MM.1S (cell line): ENCODE measurements around the gene IQSEC1.
"Not testable (repeated sequence)": the region's sequence is repeated elsewhere in the genome, so short reads cannot be mapped to it uniquely, and the experiment has no call there.

Experiments used
- DNase-seq: peaks from one replicate; pipeline ENCODE4 v3.0.0-alpha.2; 2015
- H2AFZ ChIP-seq: fragments of 300-600 bp; sonication (generic); 2 replicates; pipeline ENCODE4 v1.6.0; 2016; ENCODE audit warnings: antibody characterized with exemption, low read length
- H3F3A ChIP-seq: fragments of 300-600 bp; sonication (generic); 2 replicates; pipeline ENCODE4 v1.6.1; 2016; ENCODE audit warnings: mild to moderate bottlenecking, antibody characterized with exemption, low read length, moderate library complexity, mixed read lengths; ENCODE audit not compliant: insufficient read depth
- H3K27ac ChIP-seq: fragments of 300-600 bp; sonication (generic); 2 replicates; pipeline ENCODE4 v1.5.1; 2016; ENCODE audit warnings: mild to moderate bottlenecking, low read length
- H3K27me3 ChIP-seq: fragments of 300-600 bp; sonication (generic); replicated peaks from 2 replicates; pipeline ENCODE4 v1.6.0; 2016; ENCODE audit warnings: low read length; ENCODE audit not compliant: insufficient read depth
- H3K36me3 ChIP-seq: fragments of 300-600 bp; sonication (generic); replicated peaks from 2 replicates; pipeline ENCODE4 v1.6.1; 2016; ENCODE audit warnings: mild to moderate bottlenecking, low read length, mixed read lengths; ENCODE audit not compliant: insufficient read depth
- H3K4me1 ChIP-seq: fragments of 300-600 bp; sonication (generic); 2 replicates; pipeline ENCODE4 v1.6.1; 2016; ENCODE audit warnings: low read length, mixed read lengths
- H3K4me2 ChIP-seq: fragments of 300-600 bp; sonication (generic); 2 replicates; pipeline ENCODE4 v1.6.0; 2016; ENCODE audit warnings: low read depth, low read length
- H3K4me3 ChIP-seq: fragments of 300-600 bp; sonication (generic); 2 replicates; pipeline ENCODE4 v1.5.1; 2016; ENCODE audit warnings: low read length, mixed read lengths
- H3K79me2 ChIP-seq: fragments of 300-600 bp; sonication (generic); 2 replicates; pipeline ENCODE4 v1.6.1; 2016; ENCODE audit warnings: mixed run types, low read length, mixed read lengths
- H3K9ac ChIP-seq: fragments of 300-600 bp; sonication (generic); 2 replicates; pipeline ENCODE4 v1.6.1; 2016; ENCODE audit warnings: low read length, mixed read lengths
- H3K9me2 ChIP-seq: fragments of 300-600 bp; sonication (generic); replicated peaks from 2 replicates; pipeline ENCODE4 v1.6.1; 2016; ENCODE audit warnings: mild to moderate bottlenecking, low read length, mixed read lengths; ENCODE audit not compliant: insufficient read depth
- H3K9me3 ChIP-seq: fragments of 300-600 bp; sonication (generic); replicated peaks from 2 replicates; pipeline ENCODE4 v1.6.1; 2016; ENCODE audit warnings: mild to moderate bottlenecking, low read length, mixed read lengths; ENCODE audit not compliant: insufficient read depth
- H4K20me1 ChIP-seq: fragments of 300-600 bp; sonication (generic); 2 replicates; pipeline ENCODE4 v1.6.1; 2016; ENCODE audit warnings: mild to moderate bottlenecking, low read length, moderate library complexity, mixed read lengths; ENCODE audit not compliant: insufficient read depth
- CTCF ChIP-seq: fragments of 300-600 bp; sonication (generic); IDR thresholded peaks from 2 replicates; pipeline ENCODE4 v1.5.1; 2016; ENCODE audit warnings: antibody characterized with exemption, low read length, mixed read lengths
- EZH2 ChIP-seq: fragments of 300-600 bp; sonication (generic); optimal IDR thresholded peaks from 2 replicates; pipeline ENCODE3; 2017; ENCODE audit warnings: low read depth, mild to moderate bottlenecking, antibody characterized with exemption, low read length, mixed read lengths
- EZH2phosphoT487 ChIP-seq: fragments of 300-600 bp; sonication (generic); IDR thresholded peaks from 2 replicates; pipeline ENCODE4 v1.6.1; 2018; ENCODE audit warnings: antibody characterized with exemption, low read length

The IQSEC1 gene

GRCh38 chr3:12884790-12885582 is 188.2 kb downstream of the IQSEC1 start:
- no peaks in the 10 kb centered on the region for H3K9me3 ChIP-seq
- H3K36me3 ChIP-seq = no peaks in the 10 kb centered on the region
- H3K4me2 ChIP-seq = no peak overlapping the region
- no peak for TF ChIP-seq EZH2phosphoT487
- TF ChIP-seq EZH2 = no peak
- TF ChIP-seq CTCF = no peak
- peaks cover 97% of the 10 kb centered on the region for H3K27me3 ChIP-seq
- H4K20me1 ChIP-seq = 0 out of 2 replicates have a peak, but pooled peaks cover 7% of the 10 kb centered on the region
- H3K9me2 ChIP-seq = no peaks in the 10 kb centered on the region
- peaks cover 9% of the 10 kb centered on the region; the same call in 1 of the 2 replicates for H3K4me1 ChIP-seq
- DNase-seq = no peak
- no peak overlapping the region for H3K4me3 ChIP-seq
- H3F3A ChIP-seq = no peaks in the 10 kb centered on the region
- no peaks in the 10 kb centered on the region for H3K79me2 ChIP-seq
- no peak overlapping the region for H2AFZ ChIP-seq
- no peak overlapping the region for H3K27ac ChIP-seq
- H3K9ac ChIP-seq = no peak overlapping the region

GRCh38 chr3:12884186-12884680 is 189.0 kb downstream of the IQSEC1 start:
- H3K27me3 ChIP-seq = peaks cover 97% of the 10 kb centered on the region
- peaks cover 9% of the 10 kb centered on the region; the same call in 1 of the 2 replicates for H3K4me1 ChIP-seq
- H3K27ac ChIP-seq = no peak overlapping the region
- H3K9me2 ChIP-seq = no peaks in the 10 kb centered on the region
- no peaks in the 10 kb centered on the region for H3K9me3 ChIP-seq
- H2AFZ ChIP-seq = no peak overlapping the region
- H4K20me1 ChIP-seq = 0 out of 2 replicates have a peak, but pooled peaks cover 7% of the 10 kb centered on the region
- H3K9ac ChIP-seq = no peak overlapping the region
- H3K4me2 ChIP-seq = no peak overlapping the region
- H3K4me3 ChIP-seq = no peak overlapping the region
- H3K79me2 ChIP-seq = no peaks in the 10 kb centered on the region
- DNase-seq = no peak
- H3F3A ChIP-seq = no peaks in the 10 kb centered on the region
- no peaks in the 10 kb centered on the region for H3K36me3 ChIP-seq
- TF ChIP-seq EZH2 (no peak), EZH2phosphoT487 (no peak), CTCF (no peak)

- Histone ChIP-seq H2AFZ (no peak overlapping the region), H3K4me1 (peaks cover 9% of the 10 kb centered on the region; the same call in 1 of the 2 replicates)
- no peak for DNase-seq
Observed at GRCh38 chr3:12882336-12883310, 190.6 kb downstream of the IQSEC1 start.

GRCh38 chr3:12881858-12882257 is 191.4 kb downstream of the IQSEC1 start:
- H4K20me1 ChIP-seq, H3K4me2 ChIP-seq, H3K9ac ChIP-seq, H3K9me3 ChIP-seq, H3F3A ChIP-seq, H3K4me1 ChIP-seq, DNase-seq, H3K36me3 ChIP-seq, H2AFZ ChIP-seq, H3K27ac ChIP-seq, H3K4me3 ChIP-seq, H3K9me2 ChIP-seq, H3K79me2 ChIP-seq: not testable (repeated sequence)
- peaks cover 95% of the 10 kb centered on the region for H3K27me3 ChIP-seq

More at GRCh38 chr3:12882336-12883310, 190.6 kb downstream of the IQSEC1 start:
- Histone ChIP-seq H3K27me3 (peaks cover 96% of the 10 kb centered on the region), H3F3A (no peaks in the 10 kb centered on the region), H3K79me2 (no peaks in the 10 kb centered on the region), H3K36me3 (no peaks in the 10 kb centered on the region), H4K20me1 (0 out of 2 replicates have a peak, but pooled peaks cover 7% of the 10 kb centered on the region), H3K4me2 (no peak overlapping the region), H3K9me2 (no peaks in the 10 kb centered on the region), H3K9ac (no peak overlapping the region), H3K9me3 (no peaks in the 10 kb centered on the region), H3K4me3 (no peak overlapping the region), H3K27ac (no peak overlapping the region)
- TF ChIP-seq EZH2 = no peak
- no peak for TF ChIP-seq EZH2phosphoT487
- TF ChIP-seq CTCF = no peak
